Stimulated activated CD4-positive, alpha-beta T cell treated with anti-CD3 and anti-CD28 coated beads, Interleukin-12 subunit alpha, Interleukin-12 subunit beta, amount 100 ng/mL, for 4 hours (primary cell): ENCODE results near the gene ASCL1.

ENCODE experiments used
- DNase-seq: peaks from one replicate; pipeline ENCODE4 v3.0.0-alpha.2; 2020

The ASCL1 gene

GRCh38 chr12:102980350-102980749 is 22.9 kb downstream of the ASCL1 start:
- no peak for DNase-seq

- DNase-seq, result no peak
Measured at GRCh38 chr12:102990419-102990818, 32.9 kb downstream of the ASCL1 start.

GRCh38 chr12:102992297-102992696 is 34.8 kb downstream of the ASCL1 start:
- no peak for DNase-seq

GRCh38 chr12:102992720-102993119 is 35.2 kb downstream of the ASCL1 start:
- no peak for DNase-seq

GRCh38 chr12:102993537-102993936 is 36.1 kb downstream of the ASCL1 start:
- DNase-seq, result no peak

GRCh38 chr12:102995372-102995771 is 37.9 kb downstream of the ASCL1 start:
- no peak for DNase-seq
